ENCODE data around the gene MRTFA.

DNA sequence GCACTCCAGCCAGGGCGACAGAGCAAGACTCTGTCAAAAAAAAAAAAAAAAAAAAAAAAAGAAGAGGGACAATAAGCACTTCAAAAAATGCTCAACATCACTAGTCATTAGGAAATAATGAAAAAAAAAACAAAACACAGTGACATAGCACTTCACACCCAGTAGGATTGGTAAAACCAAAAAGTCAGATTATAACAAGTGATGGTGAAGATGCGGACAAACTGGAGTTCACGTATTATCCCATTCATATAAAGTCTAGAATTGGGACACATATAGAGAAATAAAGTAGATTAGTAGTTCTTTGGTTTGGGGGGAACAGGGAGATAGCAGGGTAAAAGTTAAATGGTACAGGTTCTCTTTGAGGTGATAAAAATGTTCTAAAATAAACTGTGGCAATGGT lies 64.6 kb downstream of the MRTFA start:
- TF ChIP-seq ZFX (IDR thresholded peaks at IDR 0.05; ENCODE audit: borderline replicate concordance): no peak
- TF ChIP-seq, protein P1, sequence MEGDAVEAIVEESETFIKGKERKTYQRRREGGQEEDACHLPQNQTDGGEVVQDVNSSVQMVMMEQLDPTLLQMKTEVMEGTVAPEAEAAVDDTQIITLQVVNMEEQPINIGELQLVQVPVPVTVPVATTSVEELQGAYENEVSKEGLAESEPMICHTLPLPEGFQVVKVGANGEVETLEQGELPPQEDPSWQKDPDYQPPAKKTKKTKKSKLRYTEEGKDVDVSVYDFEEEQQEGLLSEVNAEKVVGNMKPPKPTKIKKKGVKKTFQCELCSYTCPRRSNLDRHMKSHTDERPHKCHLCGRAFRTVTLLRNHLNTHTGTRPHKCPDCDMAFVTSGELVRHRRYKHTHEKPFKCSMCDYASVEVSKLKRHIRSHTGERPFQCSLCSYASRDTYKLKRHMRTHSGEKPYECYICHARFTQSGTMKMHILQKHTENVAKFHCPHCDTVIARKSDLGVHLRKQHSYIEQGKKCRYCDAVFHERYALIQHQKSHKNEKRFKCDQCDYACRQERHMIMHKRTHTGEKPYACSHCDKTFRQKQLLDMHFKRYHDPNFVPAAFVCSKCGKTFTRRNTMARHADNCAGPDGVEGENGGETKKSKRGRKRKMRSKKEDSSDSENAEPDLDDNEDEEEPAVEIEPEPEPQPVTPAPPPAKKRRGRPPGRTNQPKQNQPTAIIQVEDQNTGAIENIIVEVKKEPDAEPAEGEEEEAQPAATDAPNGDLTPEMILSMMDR (IDR thresholded peaks at IDR 0.05): no peak

Measured in 22Rv1 (cell line).